Measurements from ENCODE around the gene PARD3.

GRCh38 chr10:34389801-34390200, 425.3 kb downstream of the PARD3 start:
- TF ChIP-seq CTCF (conservative IDR thresholded peaks at IDR 0.05 in 1 of 2, IDR thresholded peaks at IDR 0.05 in 1 of 2; ENCODE audit: low read depth in 1 of 2, low read length in 2 of 2) (no peak), EZH2 (IDR thresholded peaks at IDR 0.05; ENCODE audit: low read length, missing control alignments) (no peak)

Data from fibroblast of lung (primary cell).